Esophagus squamous epithelium (tissue), 5 donors: Measurements from ENCODE around the gene GAL. TPM values are rescaled to one million over a fixed set of nuclear protein-coding genes. Genes with fewer than 3 reads are reported as not detected.

Experiments used
- DNase-seq: peaks from one replicate; lab custom pipeline; 2025; lab: John Stamatoyannopoulos, UW
- H3K27ac ChIP-seq, 4 donors: fragments of 200-600 bp; sonication (generic); one replicate each; pipeline ENCODE4 v1.5.1; 2016 to 2019; ENCODE audit warnings: mild to moderate bottlenecking in 1 of 4
- H3K27me3 ChIP-seq, 4 donors: fragments of 200-600 bp; sonication (generic); 1 replicate in 3 of 4; 2 replicates in 1 of 4; pipeline versions ENCODE4 v1.5.1 to v1.6.0; 2017 to 2021; ENCODE audit warnings: antibody characterized with exemption in 1 of 4
- H3K36me3 ChIP-seq, 3 donors: fragments of 200-600 bp; sonication (generic); one replicate each; pipeline ENCODE4 v1.5.1; 2016 to 2019
- H3K4me1 ChIP-seq, 3 donors: fragments of 200-600 bp; sonication (generic); one replicate each; pipeline ENCODE4 v1.5.1; 2017 to 2019
- H3K4me3 ChIP-seq, 4 donors: fragments of 200-600 bp; sonication (generic); 1 replicate in 3 of 4; 2 replicates in 1 of 4; pipeline ENCODE4 v1.5.1; 2016 to 2019; ENCODE audit warnings: mild to moderate bottlenecking in 2 of 4, moderate library complexity in 1 of 4
- H3K9me3 ChIP-seq, 3 donors: fragments of 200-600 bp; sonication (generic); one replicate each; pipeline ENCODE4 v1.5.1; 2016 to 2019
- CTCF ChIP-seq, 6 experiments: fragments of 450-650 bp in 4 of 6; fragments of 200-600 bp in 2 of 6; sonication (generic) in 2 of 6; IDR thresholded peaks; one replicate each; pipeline ENCODE4 v1.5.1; 2016 to 2019; ENCODE audit warnings: antibody characterized with exemption in 6 of 6, mild to moderate bottlenecking in 4 of 6, moderate library complexity in 4 of 6
- POLR2A ChIP-seq, 4 donors: fragments of 450-650 bp; IDR thresholded peaks; one replicate each; pipeline ENCODE4 v1.6.1; 2017; ENCODE audit warnings: antibody characterized with exemption in 4 of 4, mild to moderate bottlenecking in 4 of 4, moderate library complexity in 3 of 4
- WGBS, 2 donors: methylation state at CpG; one replicate each; pipeline ENCODE4 v1.1.5; 2018; 5-methylcytosine and 5-hydroxymethylcytosine counted together
- intact Hi-C: fragments of 100-400 bp; cut with DNase I; formaldehyde crosslinking; loops from one replicate; pipeline ENCODE4 v1.15.0; 2022
- total RNA-seq, 4 donors: library from RNA; depleted of rRNA; stranded (reverse); fragments of >200 nt; gene quantifications; one replicate each; pipeline ENCODE4 v1.1.0, GENCODE V29; 2016
- donor health status: DM: yes; HTN: yes; CAD: no.

GAL gene
- total RNA-seq, 4 donors from 2014 or later, result 2.2 TPM; not detected in 3

GRCh38 chr11:68655406-68655805 is 28.9 kb upstream of the GAL start:
- no peak for DNase-seq
- peaks cover 0 to 15% (median 0%) of the 10 kb centered on the region in 3 donors for H3K4me1 ChIP-seq
- no peak overlapping the region for H3K27ac ChIP-seq
- H3K36me3 ChIP-seq, result no peaks in the 10 kb centered on the region
- peaks cover 0 to 46% (median 1%) of the 10 kb centered on the region in 4 donors for H3K27me3 ChIP-seq
- no peak for TF ChIP-seq POLR2A (IDR thresholded peaks at IDR 0.05)
- TF ChIP-seq CTCF (IDR thresholded peaks at IDR 0.05), result no peak
- no peaks in the 10 kb centered on the region for H3K9me3 ChIP-seq
- intact Hi-C loops, result no loop called here
- 70 to 73% methylated on average over 6 to 7 of the region's 7 CpGs for WGBS, 2 donors
- no peak overlapping the region for H3K4me3 ChIP-seq

GRCh38 chr11:68655806-68656205 is 28.5 kb upstream of the GAL start:
- Histone ChIP-seq H3K27me3 (peaks cover 0 to 43% (median 1%) of the 10 kb centered on the region in 4 donors), H3K36me3 (no peaks in the 10 kb centered on the region), H3K27ac (no peak overlapping the region), H3K4me3 (no peak overlapping the region), H3K9me3 (no peaks in the 10 kb centered on the region), H3K4me1 (peaks cover 0 to 15% (median 0%) of the 10 kb centered on the region in 3 donors)
- 80 to 100% methylated on average over 1 to 2 of the region's 8 CpGs for WGBS, 2 donors
- intact Hi-C loops, result no loop called here
- TF ChIP-seq POLR2A (IDR thresholded peaks at IDR 0.05) (no peak), CTCF (IDR thresholded peaks at IDR 0.05) (no peak)
- no peak for DNase-seq

- H3K4me1 ChIP-seq, result peaks cover 0 to 10% (median 0%) of the 10 kb centered on the region in 3 donors
- TF ChIP-seq CTCF (IDR thresholded peaks at IDR 0.05) (no peak), POLR2A (IDR thresholded peaks at IDR 0.05) (no peak)
- H3K27ac ChIP-seq, result no peak overlapping the region
- H3K4me3 ChIP-seq, result no peak overlapping the region
- 90% methylated on average over 2 of the region's 11 CpGs; no CpG with 5 or more reads in 1 of the 2 donors for WGBS, 2 donors
- intact Hi-C loops, result no loop called here
- peaks cover 0 to 31% (median 0%) of the 10 kb centered on the region in 4 donors for H3K27me3 ChIP-seq
- DNase-seq, result no peak
- no peaks in the 10 kb centered on the region for H3K9me3 ChIP-seq
- no peaks in the 10 kb centered on the region for H3K36me3 ChIP-seq
Observed at GRCh38 chr11:68657021-68657780, 27.1 kb upstream of the GAL start.

GRCh38 chr11:68658097-68658496 is 26.2 kb upstream of the GAL start:
- Histone ChIP-seq H3K9me3 (no peaks in the 10 kb centered on the region), H3K4me3 (no peak overlapping the region), H3K27ac (no peak overlapping the region), H3K36me3 (no peaks in the 10 kb centered on the region), H3K27me3 (peaks cover 0 to 23% (median 0%) of the 10 kb centered on the region in 4 donors), H3K4me1 (peaks cover 0 to 10% (median 0%) of the 10 kb centered on the region in 3 donors)
- 86 to 87% methylated on average over 3 to 8 of the region's 8 CpGs for WGBS, 2 donors
- DNase-seq, result no peak
- intact Hi-C loops, result no loop called here
- TF ChIP-seq POLR2A (IDR thresholded peaks at IDR 0.05) (no peak), CTCF (IDR thresholded peaks at IDR 0.05) (no peak)

GRCh38 chr11:68658661-68659060 is 25.7 kb upstream of the GAL start:
- no peak for TF ChIP-seq POLR2A (IDR thresholded peaks at IDR 0.05)
- TF ChIP-seq CTCF (IDR thresholded peaks at IDR 0.05), result no peak
- intact Hi-C loops, result no loop called here
- H3K4me3 ChIP-seq, result no peak overlapping the region
- no peaks in the 10 kb centered on the region for H3K36me3 ChIP-seq
- 74 to 84% methylated on average over 13 of the region's 13 CpGs for WGBS, 2 donors
- DNase-seq, result no peak
- H3K27ac ChIP-seq, result peak overlapping the region in 1 of 4 donors; percentile 34
- no peaks in the 10 kb centered on the region for H3K9me3 ChIP-seq
- peaks cover 0 to 10% (median 0%) of the 10 kb centered on the region in 3 donors for H3K4me1 ChIP-seq
- H3K27me3 ChIP-seq, result peaks cover 0 to 25% (median 0%) of the 10 kb centered on the region in 4 donors
